Neural progenitor cell (in vitro differentiated cells): ENCODE measurements around the gene SRP72. TPM values are rescaled to one million over a fixed set of nuclear protein-coding genes. Genes with fewer than 3 reads are reported as not detected.
A peak's percentile ranks its signal among the peaks of the same experiment; 100 is the strongest.
"Not testable (repeated sequence)": the region's sequence is repeated elsewhere in the genome, so short reads cannot be mapped to it uniquely, and the experiment has no call there.

Experiments
- DNase-seq: peaks from one replicate; pipeline ENCODE4 v3.0.0-alpha.2; 2016; ENCODE audit warnings: low spot score
- H2AFZ ChIP-seq: fragments of 200-600 bp; sonication (generic); replicated peaks from 2 replicates; pipeline ENCODE4 v1.6.1; 2016; ENCODE audit warnings: antibody characterized with exemption
- H3F3A ChIP-seq: fragments of 200-600 bp; sonication (generic); 2 replicates; pipeline ENCODE4 v1.6.1; 2016; ENCODE audit warnings: antibody characterized with exemption, low read depth
- H3K27ac ChIP-seq: fragments of 200-600 bp; sonication (generic); 2 replicates; pipeline ENCODE4 v1.5.1; 2016; ENCODE audit warnings: mild to moderate bottlenecking
- H3K27me3 ChIP-seq: fragments of 200-600 bp; sonication (generic); 2 replicates; pipeline ENCODE4 v1.6.1; 2016; ENCODE audit warnings: mild to moderate bottlenecking, moderate library complexity
- H3K36me3 ChIP-seq: fragments of 200-600 bp; sonication (generic); 2 replicates; pipeline ENCODE4 v1.5.1; 2016
- H3K4me1 ChIP-seq: fragments of 200-600 bp; sonication (generic); 2 replicates; pipeline ENCODE4 v1.6.1; 2016; ENCODE audit warnings: mixed run types
- H3K4me2 ChIP-seq: fragments of 200-600 bp; sonication (generic); 2 replicates; pipeline ENCODE4 v1.6.1; 2016
- H3K4me3 ChIP-seq: fragments of 200-600 bp; sonication (generic); 2 replicates; pipeline ENCODE4 v1.5.1; 2016
- H3K79me2 ChIP-seq: fragments of 200-600 bp; sonication (generic); 2 replicates; pipeline ENCODE4 v1.6.1; 2016; ENCODE audit warnings: low read depth
- H3K9ac ChIP-seq: fragments of 200-600 bp; sonication (generic); 2 replicates; pipeline ENCODE4 v1.6.1; 2016
- H3K9me3 ChIP-seq: fragments of 200-600 bp; sonication (generic); 2 replicates; pipeline ENCODE4 v1.5.1; 2016; ENCODE audit warnings: low read depth
- H4K20me1 ChIP-seq: fragments of 200-600 bp; sonication (generic); 2 replicates; pipeline ENCODE4 v1.6.1; 2016; ENCODE audit warnings: low read depth
- H3K27ac Mint-ChIP-seq: 3 replicates; pipeline ENCODE4 v1.8.0; 2021; ENCODE audit warnings: mixed read lengths
- H3K27me3 Mint-ChIP-seq: 2 replicates; pipeline ENCODE4 v1.8.0; 2022; ENCODE audit warnings: low read depth, mild to moderate bottlenecking, inconsistent platforms, moderate library complexity, mixed read lengths; ENCODE audit not compliant: insufficient read depth
- H3K36me3 Mint-ChIP-seq: 3 replicates; pipeline ENCODE4 v1.8.0; 2021; ENCODE audit warnings: mixed read lengths
- H3K4me1 Mint-ChIP-seq: 3 replicates; pipeline ENCODE4 v1.8.0; 2021; ENCODE audit warnings: mixed read lengths
- H3K4me3 Mint-ChIP-seq: 3 replicates; pipeline ENCODE4 v1.8.0; 2021; ENCODE audit warnings: mild to moderate bottlenecking, moderate library complexity, mixed read lengths
- H3K9me3 Mint-ChIP-seq: 3 replicates; pipeline ENCODE4 v1.8.0; 2020; ENCODE audit warnings: mixed read lengths
- EZH2 ChIP-seq: fragments of 200-600 bp; sonication (generic); IDR thresholded peaks from 2 replicates; pipeline ENCODE4 v1.6.1; 2017; ENCODE audit warnings: antibody characterized with exemption, mild to moderate bottlenecking, moderate library complexity
- EZH2phosphoT487 ChIP-seq: fragments of 200-600 bp; sonication (generic); IDR thresholded peaks from 2 replicates; pipeline ENCODE4 v1.6.1; 2017; ENCODE audit warnings: antibody characterized with exemption
- total RNA-seq: library from RNA; depleted of rRNA; stranded (reverse); fragments of >200 nt; gene quantifications from 2 replicates; pipeline ENCODE4 v1.2.3, GENCODE V29; 2015; ENCODE audit warnings: low replicate concordance
- TF ChIP-seq, protein P1 (sequence below): fragments of 200-600 bp; sonication (generic); IDR thresholded peaks from 2 replicates; pipeline ENCODE4 v1.5.1; 2017; ENCODE audit warnings: antibody characterized with exemption, mild to moderate bottlenecking

SRP72 gene
- total RNA-seq, 1 donor from 2014 or later: 114 TPM

DNA sequence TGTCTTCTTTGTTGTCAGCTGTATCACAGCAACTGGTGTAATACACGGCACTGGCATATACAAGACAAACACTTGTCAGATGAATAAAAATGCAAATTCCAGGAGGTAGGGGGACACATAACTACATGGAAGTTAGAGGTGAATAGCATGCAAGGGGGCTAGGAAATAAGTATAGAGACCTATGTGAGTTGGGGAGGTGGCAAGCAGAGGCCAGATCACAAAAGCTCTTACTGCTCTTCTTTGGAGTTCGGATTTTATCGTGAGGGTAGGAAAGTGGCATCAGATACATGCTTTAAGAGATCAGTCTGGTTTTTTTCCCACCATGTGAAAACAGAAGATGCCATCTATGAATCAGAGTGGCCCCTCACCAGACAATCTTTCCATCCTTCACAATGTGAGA, 2.8 kb upstream of the SRP72 start:
- no peak overlapping the region for H3K27ac Mint-ChIP-seq
- Histone ChIP-seq H3K79me2 (peaks cover 61% of the 10 kb centered on the region), H3F3A (peaks cover 49% of the 10 kb centered on the region), H3K4me2 (peak overlapping the region; percentile 96), H4K20me1 (peaks cover 52% of the 10 kb centered on the region), H3K4me1 (peaks cover 10% of the 10 kb centered on the region), H3K9me3 (no peaks in the 10 kb centered on the region), H2AFZ (no peak overlapping the region), H3K27me3 (no peaks in the 10 kb centered on the region), H3K9ac (no peak overlapping the region), H3K36me3 (peaks cover 10% of the 10 kb centered on the region), H3K4me3 (peak overlapping the region; percentile 92), H3K27ac (no peak overlapping the region)
- H3K4me1 Mint-ChIP-seq: peaks cover 40% of the 10 kb centered on the region
- H3K36me3 Mint-ChIP-seq: peaks cover 22% of the 10 kb centered on the region
- no peak overlapping the region for H3K4me3 Mint-ChIP-seq
- peaks cover 8% of the 10 kb centered on the region for H3K27me3 Mint-ChIP-seq
- TF ChIP-seq EZH2phosphoT487 (no peak), EZH2 (no peak)
- TF ChIP-seq, protein P1, sequence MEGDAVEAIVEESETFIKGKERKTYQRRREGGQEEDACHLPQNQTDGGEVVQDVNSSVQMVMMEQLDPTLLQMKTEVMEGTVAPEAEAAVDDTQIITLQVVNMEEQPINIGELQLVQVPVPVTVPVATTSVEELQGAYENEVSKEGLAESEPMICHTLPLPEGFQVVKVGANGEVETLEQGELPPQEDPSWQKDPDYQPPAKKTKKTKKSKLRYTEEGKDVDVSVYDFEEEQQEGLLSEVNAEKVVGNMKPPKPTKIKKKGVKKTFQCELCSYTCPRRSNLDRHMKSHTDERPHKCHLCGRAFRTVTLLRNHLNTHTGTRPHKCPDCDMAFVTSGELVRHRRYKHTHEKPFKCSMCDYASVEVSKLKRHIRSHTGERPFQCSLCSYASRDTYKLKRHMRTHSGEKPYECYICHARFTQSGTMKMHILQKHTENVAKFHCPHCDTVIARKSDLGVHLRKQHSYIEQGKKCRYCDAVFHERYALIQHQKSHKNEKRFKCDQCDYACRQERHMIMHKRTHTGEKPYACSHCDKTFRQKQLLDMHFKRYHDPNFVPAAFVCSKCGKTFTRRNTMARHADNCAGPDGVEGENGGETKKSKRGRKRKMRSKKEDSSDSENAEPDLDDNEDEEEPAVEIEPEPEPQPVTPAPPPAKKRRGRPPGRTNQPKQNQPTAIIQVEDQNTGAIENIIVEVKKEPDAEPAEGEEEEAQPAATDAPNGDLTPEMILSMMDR: no peak
- no peak for DNase-seq
- H3K9me3 Mint-ChIP-seq: no peaks in the 10 kb centered on the region

DNA sequence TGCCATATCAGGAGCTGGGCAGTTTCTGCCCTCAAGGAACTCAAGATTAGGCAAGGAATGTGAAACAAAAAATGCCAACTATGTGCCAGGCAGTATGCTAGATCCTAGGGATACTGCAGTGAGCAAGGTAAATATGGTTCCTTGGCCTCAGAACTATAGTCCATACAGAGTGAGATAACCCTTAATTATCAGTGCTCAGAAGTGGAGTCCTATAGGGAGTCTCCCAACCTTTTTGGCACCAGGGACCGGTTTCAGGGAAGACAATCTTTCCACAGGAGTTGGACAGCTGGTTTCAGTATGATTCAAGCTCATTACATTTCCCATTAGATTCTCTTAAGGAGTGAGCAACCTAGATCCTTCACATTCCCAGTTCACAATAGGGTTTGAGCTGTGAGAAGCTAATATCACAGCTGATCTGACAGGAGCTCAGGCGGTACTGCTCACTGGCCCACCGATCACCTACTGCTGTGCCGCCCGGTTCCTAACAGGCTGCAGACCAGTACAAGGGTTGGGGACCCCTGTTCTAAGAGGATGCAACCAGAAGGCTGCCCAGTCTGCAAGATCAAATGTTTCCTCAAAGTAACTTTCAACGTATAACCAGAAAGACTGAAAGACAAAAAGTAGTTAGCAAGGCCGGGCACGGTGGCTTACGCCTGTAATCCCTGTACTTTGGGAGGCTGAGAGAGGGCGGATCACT, 1.7 kb upstream of the SRP72 start:
- Mint-ChIP-seq H3K27me3 (peaks cover 6% of the 10 kb centered on the region), H3K9me3 (no peaks in the 10 kb centered on the region), H3K4me1 (peaks cover 43% of the 10 kb centered on the region), H3K27ac (peak overlapping the region; percentile 26), H3K4me3 (peak overlapping the region; percentile 97), H3K36me3 (peaks cover 17% of the 10 kb centered on the region)
- H3K79me2 ChIP-seq: peaks cover 71% of the 10 kb centered on the region
- H3K4me3 ChIP-seq: peak overlapping the region; percentile 92
- no peak overlapping the region for H3K27ac ChIP-seq
- peaks cover 41% of the 10 kb centered on the region for H3F3A ChIP-seq
- no peak overlapping the region for H2AFZ ChIP-seq
- H4K20me1 ChIP-seq: peaks cover 55% of the 10 kb centered on the region
- H3K36me3 ChIP-seq: peaks cover 16% of the 10 kb centered on the region
- peak overlapping the region; percentile 96 for H3K4me2 ChIP-seq
- H3K9ac ChIP-seq: peak overlapping the region; percentile 14
- H3K4me1 ChIP-seq: peaks cover 10% of the 10 kb centered on the region
- TF ChIP-seq, protein P1: no peak
- TF ChIP-seq EZH2phosphoT487 (no peak), EZH2 (no peak)
- no peaks in the 10 kb centered on the region for H3K27me3 ChIP-seq
- peak; percentile 10 for DNase-seq
- H3K9me3 ChIP-seq: no peaks in the 10 kb centered on the region

DNA sequence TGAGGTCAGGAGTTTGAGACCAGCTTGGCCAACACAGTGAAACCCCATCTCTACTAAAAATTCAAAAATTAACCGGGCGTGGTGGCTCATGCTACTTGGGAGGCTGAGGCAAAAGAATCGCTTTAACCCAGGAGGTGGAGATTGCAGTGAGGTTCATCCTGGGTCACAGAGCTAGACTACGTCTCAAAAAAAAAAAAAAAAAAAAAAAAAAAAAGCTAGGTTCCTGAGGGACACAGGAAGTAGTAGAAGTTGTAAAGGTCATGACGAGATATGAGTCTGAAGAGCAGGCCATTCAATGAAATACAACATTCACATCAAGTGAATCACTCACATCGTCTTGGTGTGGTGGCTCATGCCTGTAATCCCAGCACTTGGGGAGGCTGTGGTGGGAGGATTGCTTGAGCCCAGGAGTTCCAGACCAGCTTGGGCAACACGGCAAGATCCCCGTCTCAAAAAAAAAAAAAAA, 1.1 kb upstream of the SRP72 start:
- H3K9me3 ChIP-seq, H3K27me3 ChIP-seq, H3K27ac ChIP-seq, DNase-seq, H3K27me3 Mint-ChIP-seq, H3K9me3 Mint-ChIP-seq, H2AFZ ChIP-seq, H3K4me1 ChIP-seq: not testable (repeated sequence)
- H3K36me3 Mint-ChIP-seq: peaks cover 12% of the 10 kb centered on the region
- peak overlapping the region; percentile 97 for H3K4me3 Mint-ChIP-seq
- H3K79me2 ChIP-seq: peaks cover 71% of the 10 kb centered on the region
- H3K9ac ChIP-seq: peak overlapping the region; percentile 92
- peak overlapping the region; percentile 96 for H3K4me2 ChIP-seq
- peak overlapping the region; percentile 92 for H3K4me3 ChIP-seq
- H3F3A ChIP-seq: peaks cover 35% of the 10 kb centered on the region
- peaks cover 16% of the 10 kb centered on the region for H3K36me3 ChIP-seq
- peak overlapping the region; percentile 87 for H3K27ac Mint-ChIP-seq
- H4K20me1 ChIP-seq: peaks cover 52% of the 10 kb centered on the region
- H3K4me1 Mint-ChIP-seq: peaks cover 43% of the 10 kb centered on the region

DNA sequence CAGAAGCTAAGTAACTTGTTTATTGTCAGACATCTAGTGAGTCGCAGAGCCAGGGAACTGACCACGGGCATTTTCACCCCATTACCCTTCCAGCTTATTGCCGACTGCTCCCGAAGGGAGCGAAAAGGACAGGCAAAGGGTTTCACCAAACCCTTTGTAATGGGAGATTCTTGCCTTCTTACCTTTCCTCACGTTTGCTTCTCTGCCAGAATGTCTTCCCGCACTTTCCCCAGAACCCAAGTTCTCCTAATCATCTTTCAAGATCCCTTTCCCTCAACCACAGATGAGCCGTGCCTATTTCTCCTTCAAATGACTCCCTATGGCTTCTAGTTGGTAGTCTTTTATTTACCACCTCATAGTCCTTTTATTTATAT, 520 bp upstream of the SRP72 start:
- Histone ChIP-seq H3K4me1 (peaks cover 10% of the 10 kb centered on the region), H3K27ac (peak overlapping the region; percentile 92), H3K4me3 (peak overlapping the region; percentile 92), H3K9ac (peak overlapping the region; percentile 92), H3K4me2 (peak overlapping the region; percentile 96), H3K27me3 (no peaks in the 10 kb centered on the region), H4K20me1 (peaks cover 46% of the 10 kb centered on the region), H3K79me2 (peaks cover 74% of the 10 kb centered on the region), H3K9me3 (no peaks in the 10 kb centered on the region), H3K36me3 (peaks cover 17% of the 10 kb centered on the region), H2AFZ (peak overlapping the region; percentile 90), H3F3A (peaks cover 30% of the 10 kb centered on the region)
- peaks cover 6% of the 10 kb centered on the region for H3K27me3 Mint-ChIP-seq
- H3K4me3 Mint-ChIP-seq: peak overlapping the region; percentile 97
- H3K27ac Mint-ChIP-seq: peak overlapping the region; percentile 87
- H3K4me1 Mint-ChIP-seq: peaks cover 43% of the 10 kb centered on the region
- no peaks in the 10 kb centered on the region for H3K9me3 Mint-ChIP-seq
- DNase-seq: peak; percentile 6
- TF ChIP-seq EZH2phosphoT487: no peak
- TF ChIP-seq, protein P1: no peak
- no peak for TF ChIP-seq EZH2
- peaks cover 16% of the 10 kb centered on the region for H3K36me3 Mint-ChIP-seq
